ENCODE data around the gene ARRB2.
"Not testable (repeated sequence)": the region's sequence is repeated elsewhere in the genome, so short reads cannot be mapped to it uniquely, and the experiment has no call there.

ARRB2 gene

DNA sequence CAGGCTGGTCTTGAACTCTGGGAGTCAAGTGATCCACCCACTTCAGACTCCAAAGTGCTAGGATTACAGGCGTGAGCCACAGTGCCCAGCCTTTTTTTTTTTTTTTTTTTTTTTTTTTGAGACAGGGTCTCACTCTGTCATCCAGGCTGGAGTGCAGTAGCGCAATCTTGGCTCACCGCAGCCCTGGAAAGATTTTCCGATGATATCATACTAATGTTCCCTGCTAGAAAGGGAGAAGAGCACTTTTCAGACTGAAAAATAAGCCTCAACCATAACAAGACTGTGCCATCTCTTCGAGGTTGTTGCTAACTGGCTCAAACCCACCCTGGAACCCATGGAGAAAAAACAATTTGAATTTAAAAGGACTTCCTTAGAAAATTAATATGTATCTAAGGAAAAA lies 26.7 kb upstream of the ARRB2 start:
- Mint-ChIP-seq H3K36me3 (peaks cover 100% of the 10 kb centered on the region), H3K4me1 (peaks cover 31% of the 10 kb centered on the region)
- not testable (repeated sequence) for H3K27ac Mint-ChIP-seq; DNase-seq (ENCODE audit: low spot score in 2 of 2); H3K4me3 Mint-ChIP-seq; ATAC-seq; H3K9me3 Mint-ChIP-seq

DNA sequence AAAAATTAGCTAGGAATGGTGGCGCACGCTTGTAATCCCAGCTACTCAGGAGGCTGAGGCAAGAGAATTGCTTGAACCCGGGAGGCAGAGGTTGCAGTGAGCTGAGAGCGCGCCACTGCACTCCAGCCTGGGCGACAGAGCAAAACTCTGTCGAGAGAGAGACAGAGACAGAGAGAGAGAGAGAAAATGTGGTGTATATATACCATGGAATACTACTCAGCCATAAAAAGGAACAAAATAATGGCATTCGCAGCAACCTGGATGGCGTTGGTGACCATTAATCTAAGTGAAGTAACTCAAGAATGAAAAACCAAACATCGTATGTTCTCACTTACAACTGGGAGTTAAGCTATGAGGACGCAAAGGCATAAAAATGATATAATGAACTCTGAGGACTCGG lies 20.6 kb upstream of the ARRB2 start:
- H3K27ac Mint-ChIP-seq; ATAC-seq; H3K9me3 Mint-ChIP-seq; H3K4me3 Mint-ChIP-seq; DNase-seq (ENCODE audit: low spot score in 2 of 2): not testable (repeated sequence)
- H3K36me3 Mint-ChIP-seq: peaks cover 94% of the 10 kb centered on the region
- H3K4me1 Mint-ChIP-seq: peaks cover 59% of the 10 kb centered on the region

DNA sequence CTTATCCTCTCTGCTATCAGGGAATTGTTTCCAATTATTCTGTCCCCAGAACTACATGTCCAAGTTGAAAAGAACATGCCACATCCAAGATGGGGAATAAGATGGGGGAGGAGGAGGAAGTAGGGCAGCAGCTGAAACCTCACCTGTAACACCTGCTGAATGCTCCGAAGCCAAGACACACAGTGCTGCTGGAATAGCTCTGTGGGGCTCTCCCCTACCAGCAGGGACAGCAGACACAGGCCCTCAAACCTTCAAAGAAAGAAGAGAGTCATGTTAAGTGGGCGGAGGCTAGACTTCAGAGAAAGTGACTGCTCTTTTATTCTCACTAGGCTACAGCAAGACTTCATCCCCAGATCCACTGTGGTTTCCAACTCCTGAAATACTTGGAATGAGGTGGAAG lies 19.7 kb upstream of the ARRB2 start:
- Mint-ChIP-seq H3K4me1 (peaks cover 55% of the 10 kb centered on the region), H3K27ac (peak overlapping the region; percentile 7), H3K36me3 (peaks cover 94% of the 10 kb centered on the region), H3K9me3 (no peaks in the 10 kb centered on the region), H3K4me3 (no peak overlapping the region)
- no peak for DNase-seq (ENCODE audit: low spot score in 2 of 2)
- ATAC-seq: no peak

DNA sequence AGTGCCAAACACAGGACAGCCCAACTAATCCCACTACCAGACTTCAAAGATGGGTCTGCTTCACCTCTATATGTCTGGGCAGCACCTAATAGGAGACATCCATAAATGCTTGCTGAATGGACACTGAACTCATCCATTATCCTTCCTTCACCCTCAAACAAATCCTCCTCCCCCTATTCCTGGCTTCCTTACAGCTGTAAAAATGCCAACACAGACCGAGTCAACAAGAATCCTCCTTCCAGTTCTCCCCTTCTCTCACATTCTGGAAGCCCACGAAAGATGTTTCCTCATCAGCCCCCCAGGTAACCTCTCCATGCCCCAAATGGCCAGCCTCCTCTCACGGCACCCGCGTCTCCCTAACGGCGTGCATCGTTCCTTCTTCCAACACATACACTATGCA lies 18.7 kb upstream of the ARRB2 start:
- no peaks in the 10 kb centered on the region for H3K9me3 Mint-ChIP-seq
- DNase-seq (ENCODE audit: low spot score in 2 of 2) (no peak), ATAC-seq (no peak)
- H3K4me1 Mint-ChIP-seq: peaks cover 57% of the 10 kb centered on the region
- no peak overlapping the region for H3K4me3 Mint-ChIP-seq
- peaks cover 94% of the 10 kb centered on the region for H3K36me3 Mint-ChIP-seq
- peak overlapping the region; percentile 7 for H3K27ac Mint-ChIP-seq

DNA sequence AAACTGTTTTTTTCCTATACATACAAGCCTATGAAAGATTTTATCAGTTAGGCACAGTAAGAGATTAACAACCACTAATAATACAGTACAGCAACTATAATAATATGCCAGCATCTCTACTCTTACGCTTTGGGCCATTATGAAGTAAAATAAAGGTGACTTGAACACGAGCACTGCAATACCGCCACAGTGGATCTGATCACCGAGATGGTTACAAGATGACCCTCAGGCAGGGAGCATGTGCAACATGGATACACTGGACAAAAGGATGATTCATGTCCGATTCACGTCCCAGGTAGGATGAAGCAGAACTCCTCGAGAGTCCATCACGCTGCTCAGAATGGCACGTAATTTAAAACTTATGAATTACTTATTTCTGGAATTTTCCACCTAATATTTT lies 17.0 kb upstream of the ARRB2 start:
- no peaks in the 10 kb centered on the region for H3K9me3 Mint-ChIP-seq
- no peak overlapping the region for H3K4me3 Mint-ChIP-seq
- ATAC-seq: no peak
- no peak for DNase-seq (ENCODE audit: low spot score in 2 of 2)
- peaks cover 66% of the 10 kb centered on the region for H3K4me1 Mint-ChIP-seq
- peaks cover 93% of the 10 kb centered on the region for H3K36me3 Mint-ChIP-seq
- no peak overlapping the region for H3K27ac Mint-ChIP-seq

DNA sequence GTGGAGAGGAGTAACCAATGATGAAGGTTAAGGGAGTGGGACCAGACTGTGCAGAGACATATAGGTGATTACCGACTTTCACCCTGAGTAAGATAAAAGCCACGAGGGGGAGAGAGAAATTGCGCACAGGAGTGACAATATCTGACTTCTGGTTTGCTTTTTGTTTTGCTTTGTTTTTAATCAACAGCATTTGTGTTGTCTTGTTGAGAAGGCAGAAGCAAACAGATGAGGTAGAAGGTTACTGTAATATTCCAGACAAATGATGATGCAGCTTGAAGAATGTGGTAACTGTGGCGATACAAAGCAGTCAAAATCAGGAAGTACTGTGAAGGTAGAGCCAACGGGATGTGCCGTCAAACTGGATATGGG lies 14.0 kb upstream of the ARRB2 start:
- H3K9me3 Mint-ChIP-seq: no peaks in the 10 kb centered on the region
- DNase-seq (ENCODE audit: low spot score in 2 of 2): no peak
- peak overlapping the region; percentile 90 for H3K27ac Mint-ChIP-seq
- peak; percentile 99 for ATAC-seq
- peak overlapping the region; percentile 62 for H3K4me3 Mint-ChIP-seq
- peaks cover 81% of the 10 kb centered on the region for H3K36me3 Mint-ChIP-seq
- H3K4me1 Mint-ChIP-seq: peaks cover 45% of the 10 kb centered on the region

DNA sequence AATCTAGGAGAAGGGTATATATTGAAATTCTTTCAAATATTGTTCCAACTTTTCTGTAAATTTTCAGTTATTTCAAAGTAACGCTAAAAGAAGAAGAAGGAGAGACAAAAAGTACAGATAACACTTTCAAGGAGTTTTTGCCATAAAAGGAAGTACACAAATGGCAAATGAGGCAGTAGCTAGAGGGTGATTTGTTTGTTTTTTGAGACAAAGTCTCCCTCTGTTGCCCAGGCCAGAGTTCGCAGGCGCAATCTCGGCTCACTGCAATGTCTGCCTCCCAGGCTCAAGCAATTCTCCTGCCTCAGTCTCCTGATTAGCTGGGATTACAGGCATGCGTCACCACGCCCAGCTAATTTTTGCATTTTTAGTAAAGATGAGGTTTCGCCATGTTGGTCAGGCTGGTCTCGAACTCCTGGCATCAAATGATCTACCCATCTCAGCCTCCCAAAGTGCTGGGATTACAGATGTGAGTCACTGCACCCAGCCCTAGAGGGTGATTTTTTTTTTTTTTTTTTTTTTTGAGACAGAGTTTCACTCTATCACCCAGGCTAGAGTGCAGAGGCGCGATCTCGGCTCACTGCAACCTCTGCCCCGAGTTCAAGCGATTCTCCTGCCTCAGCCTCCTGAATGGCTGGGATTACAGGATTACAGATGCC lies 10.9 kb upstream of the ARRB2 start:
- Mint-ChIP-seq H3K4me1 (peaks cover 48% of the 10 kb centered on the region), H3K36me3 (peaks cover 69% of the 10 kb centered on the region)
- ATAC-seq; DNase-seq (ENCODE audit: low spot score in 2 of 2); H3K27ac Mint-ChIP-seq; H3K4me3 Mint-ChIP-seq; H3K9me3 Mint-ChIP-seq: not testable (repeated sequence)

DNA sequence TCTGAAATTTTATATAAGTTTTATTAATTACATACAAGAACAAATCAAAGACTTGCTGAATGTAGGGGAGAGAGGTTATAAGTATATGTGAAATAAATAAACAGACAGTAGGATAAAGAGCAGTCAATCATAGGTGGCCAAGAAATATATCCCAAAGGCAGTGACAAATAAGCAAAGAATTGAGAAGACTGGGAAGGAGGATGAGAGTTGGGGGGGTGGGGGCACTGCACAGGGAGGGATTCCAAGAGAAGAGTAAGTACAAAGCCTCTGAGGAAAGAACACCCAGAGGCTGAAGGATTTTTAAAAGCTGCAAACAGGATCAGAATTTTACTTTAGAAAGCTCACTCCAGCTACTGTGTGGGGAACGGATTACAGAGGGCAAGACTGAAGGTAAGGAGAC lies 9.3 kb upstream of the ARRB2 start:
- Mint-ChIP-seq H3K9me3 (no peaks in the 10 kb centered on the region), H3K27ac (peak overlapping the region; percentile 58), H3K4me3 (peak overlapping the region; percentile 83), H3K4me1 (peaks cover 54% of the 10 kb centered on the region), H3K36me3 (peaks cover 58% of the 10 kb centered on the region)
- DNase-seq (ENCODE audit: low spot score in 2 of 2): no peak
- no peak for ATAC-seq

DNA sequence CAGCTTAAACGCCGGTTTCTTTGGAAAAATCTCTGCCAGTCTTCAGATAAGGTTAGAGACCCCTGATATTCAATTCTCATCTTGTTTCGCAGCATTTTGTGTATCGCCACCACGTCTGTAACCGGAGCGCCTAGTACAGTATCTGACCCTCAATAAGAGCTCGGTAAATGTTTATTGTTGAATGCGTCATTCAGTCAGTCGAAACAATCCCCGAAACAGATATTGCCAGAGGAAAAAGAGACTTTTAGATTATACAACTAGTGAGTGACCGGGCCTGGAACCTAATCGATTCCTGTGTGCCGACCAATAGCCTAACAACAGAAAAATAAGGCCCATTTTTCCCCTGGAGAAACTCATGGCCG lies 7.1 kb upstream of the ARRB2 start:
- peaks cover 43% of the 10 kb centered on the region for H3K4me1 Mint-ChIP-seq
- no peak for ATAC-seq
- H3K4me3 Mint-ChIP-seq: peak overlapping the region; percentile 83
- peak overlapping the region; percentile 58 for H3K27ac Mint-ChIP-seq
- no peaks in the 10 kb centered on the region for H3K9me3 Mint-ChIP-seq
- DNase-seq (ENCODE audit: low spot score in 2 of 2): no peak
- peaks cover 38% of the 10 kb centered on the region for H3K36me3 Mint-ChIP-seq

DNA sequence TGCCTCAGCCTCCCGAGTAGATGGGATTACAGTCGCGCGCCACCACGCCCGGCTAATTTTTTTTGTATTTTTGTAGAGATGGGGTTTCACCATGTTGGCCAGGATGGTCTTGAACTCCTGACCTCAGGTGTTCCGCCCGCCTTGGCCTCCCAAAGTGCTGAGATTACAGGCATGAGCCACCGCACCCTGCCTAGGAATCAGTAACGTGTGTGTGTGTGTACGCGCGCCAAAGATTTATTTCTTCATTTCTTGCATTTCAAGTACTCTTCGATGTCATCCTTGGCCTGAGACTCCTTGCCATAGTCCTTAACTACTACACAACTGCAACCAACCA lies 5.9 kb upstream of the ARRB2 start:
- not testable (repeated sequence) for ATAC-seq; H3K9me3 Mint-ChIP-seq; DNase-seq (ENCODE audit: low spot score in 2 of 2)
- peak overlapping the region; percentile 58 for H3K27ac Mint-ChIP-seq
- peaks cover 30% of the 10 kb centered on the region for H3K36me3 Mint-ChIP-seq
- H3K4me1 Mint-ChIP-seq: peaks cover 52% of the 10 kb centered on the region
- H3K4me3 Mint-ChIP-seq: peak overlapping the region; percentile 83

DNA sequence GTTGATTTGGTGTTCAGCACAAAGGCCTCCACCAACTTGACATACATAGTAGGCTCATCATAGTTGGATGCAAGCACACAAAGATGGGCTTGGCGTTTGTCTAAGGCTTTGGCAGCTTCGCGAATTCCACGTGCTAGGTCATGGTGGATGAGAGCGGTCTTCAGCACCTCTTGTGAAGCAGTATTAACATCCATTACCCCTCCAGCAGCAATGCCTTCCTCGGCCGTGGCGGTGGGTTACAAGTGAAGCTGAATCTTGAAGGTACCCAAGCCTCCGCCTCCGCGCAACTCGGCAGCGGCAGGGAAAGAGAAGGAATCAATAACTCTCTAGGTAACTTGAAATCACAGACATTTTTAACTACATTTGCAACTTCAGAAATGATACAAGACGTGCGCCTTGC lies 5.4 kb upstream of the ARRB2 start:
- Mint-ChIP-seq H3K36me3 (peaks cover 28% of the 10 kb centered on the region), H3K9me3 (no peaks in the 10 kb centered on the region), H3K27ac (peak overlapping the region; percentile 58), H3K4me1 (peaks cover 56% of the 10 kb centered on the region), H3K4me3 (peak overlapping the region; percentile 83)
- no peak for DNase-seq (ENCODE audit: low spot score in 2 of 2)
- no peak for ATAC-seq

DNA sequence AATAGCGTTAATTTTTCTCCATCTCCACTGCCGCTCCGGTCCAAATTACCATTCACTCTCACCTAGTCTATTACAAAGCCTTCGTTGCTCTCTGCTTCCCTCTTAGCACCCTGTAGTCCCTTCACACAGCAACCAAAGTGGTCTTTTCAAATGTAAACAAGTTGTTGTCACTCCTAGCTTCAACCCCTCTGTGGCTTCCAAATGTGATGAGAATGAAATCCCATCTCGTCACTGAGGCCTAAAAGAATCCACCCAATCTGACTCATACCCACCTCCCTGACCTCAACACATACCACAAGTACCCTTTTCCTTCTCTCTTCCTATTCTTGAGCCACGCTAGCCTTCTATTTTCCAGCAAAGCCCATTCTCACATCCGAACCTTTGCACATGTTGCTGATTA lies 4.3 kb upstream of the ARRB2 start:
- no peak for ATAC-seq
- Mint-ChIP-seq H3K9me3 (no peaks in the 10 kb centered on the region), H3K4me1 (peaks cover 58% of the 10 kb centered on the region), H3K27ac (peak overlapping the region; percentile 7), H3K4me3 (peak overlapping the region; percentile 83), H3K36me3 (peaks cover 30% of the 10 kb centered on the region)
- no peak for DNase-seq (ENCODE audit: low spot score in 2 of 2)

DNA sequence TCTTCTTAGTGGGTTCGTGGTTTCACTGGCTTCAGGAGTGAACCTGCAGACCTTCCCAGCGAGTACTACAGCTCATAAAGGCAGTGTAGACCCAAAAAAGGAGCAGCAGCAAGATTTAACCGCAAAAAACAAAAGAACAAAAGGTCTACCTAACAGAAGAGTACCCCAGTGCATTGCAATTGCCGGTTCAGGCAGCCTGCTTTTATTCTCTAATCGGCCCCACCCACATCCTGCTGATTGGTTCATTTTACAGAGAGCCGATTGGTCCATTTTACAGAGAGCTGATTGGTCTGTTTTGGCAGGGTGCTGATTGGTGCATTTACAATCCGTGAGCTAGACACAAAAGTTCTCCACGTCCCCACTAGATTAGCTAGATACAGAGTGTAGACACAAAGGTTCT lies 2.0 kb upstream of the ARRB2 start:
- Mint-ChIP-seq H3K36me3 (peaks cover 30% of the 10 kb centered on the region), H3K27ac (peak overlapping the region; percentile 10), H3K9me3 (no peaks in the 10 kb centered on the region), H3K4me3 (peak overlapping the region; percentile 19), H3K4me1 (peaks cover 52% of the 10 kb centered on the region)
- peak in 1 of 2 donors; percentile 80 for DNase-seq (ENCODE audit: low spot score in 2 of 2)
- ATAC-seq: no peak

DNA sequence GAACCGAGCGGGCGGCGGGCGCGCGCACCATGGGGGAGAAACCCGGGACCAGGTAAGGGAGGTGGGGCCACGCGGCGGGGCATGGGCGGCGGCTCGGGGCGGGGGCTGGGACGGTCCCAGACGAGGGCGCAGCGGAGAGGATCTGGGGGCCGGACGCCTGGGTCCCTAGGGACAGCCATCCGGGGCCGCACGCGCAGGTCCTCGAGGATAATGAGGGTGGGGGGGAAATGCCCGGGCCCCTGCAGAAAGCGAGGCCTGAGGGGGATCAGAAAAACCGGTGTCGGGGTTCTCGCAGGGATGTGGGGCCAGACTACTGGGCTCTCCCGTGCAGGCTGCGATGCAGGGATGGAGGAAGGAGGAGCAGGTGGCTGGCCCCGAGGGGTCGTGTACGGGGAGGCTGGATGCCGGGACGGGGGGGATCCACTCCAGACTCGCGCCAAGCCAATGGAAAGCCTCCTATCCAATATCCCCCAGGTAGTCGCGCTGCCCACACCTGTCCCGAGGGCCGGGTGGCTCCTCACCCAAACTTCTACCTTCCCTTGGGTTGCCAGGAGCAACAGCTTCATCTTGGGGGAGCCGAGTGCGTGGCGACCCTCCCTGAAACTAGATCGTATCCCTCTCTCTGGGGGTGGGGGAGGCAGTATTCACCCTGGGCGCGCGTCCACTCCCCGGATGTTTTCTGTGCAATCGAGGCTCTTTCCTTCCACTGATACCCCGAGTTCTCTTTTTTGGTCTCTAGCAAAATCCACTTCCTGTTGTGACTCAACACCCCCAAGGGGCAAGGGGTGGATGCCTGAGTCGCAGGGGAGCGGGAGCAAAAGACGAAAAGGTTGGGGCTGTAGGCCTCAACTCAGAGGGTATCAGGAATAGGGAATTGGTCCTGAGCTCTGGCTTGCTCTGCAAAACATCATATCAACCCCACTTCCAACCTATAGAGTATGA lies 532 bp downstream of the ARRB2 start:
- H3K27ac Mint-ChIP-seq: peak overlapping the region; percentile 95
- peak overlapping the region; percentile 95 for H3K4me3 Mint-ChIP-seq
- no peaks in the 10 kb centered on the region for H3K9me3 Mint-ChIP-seq
- ATAC-seq (peak; percentile 12), DNase-seq (ENCODE audit: low spot score in 2 of 2) (no peak)
- peaks cover 45% of the 10 kb centered on the region for H3K36me3 Mint-ChIP-seq
- H3K4me1 Mint-ChIP-seq: peaks cover 63% of the 10 kb centered on the region

DNA sequence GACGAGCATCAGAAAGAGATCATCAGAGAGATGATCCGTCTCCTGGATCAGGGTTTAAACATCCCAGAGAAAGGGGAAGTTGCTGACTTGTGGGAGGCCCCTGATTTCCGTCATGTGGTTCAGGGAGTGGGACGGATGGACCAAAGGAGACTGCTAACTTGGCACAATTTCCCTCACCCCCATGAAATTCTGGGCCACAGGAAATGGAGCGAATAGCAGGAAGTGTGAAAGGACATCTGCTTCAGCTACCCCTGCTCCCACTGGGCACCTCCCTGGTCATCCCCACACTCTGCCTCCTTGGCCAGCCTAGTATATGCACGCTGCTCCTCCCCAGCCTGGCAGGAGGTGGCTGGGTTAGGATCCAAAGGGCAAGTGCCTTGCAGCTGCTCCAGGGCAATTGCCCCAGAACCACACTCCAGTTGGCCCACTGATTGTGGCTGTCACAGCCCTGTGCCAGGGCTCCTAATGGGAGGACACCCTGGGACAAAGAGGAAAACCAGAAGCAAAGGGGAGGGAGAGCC lies 1.3 kb downstream of the ARRB2 start:
- DNase-seq (ENCODE audit: low spot score in 2 of 2) (no peak), ATAC-seq (no peak)
- H3K4me3 Mint-ChIP-seq: peak overlapping the region; percentile 95
- peaks cover 53% of the 10 kb centered on the region for H3K36me3 Mint-ChIP-seq
- H3K27ac Mint-ChIP-seq: peak overlapping the region; percentile 95
- no peaks in the 10 kb centered on the region for H3K9me3 Mint-ChIP-seq
- peaks cover 61% of the 10 kb centered on the region for H3K4me1 Mint-ChIP-seq

DNA sequence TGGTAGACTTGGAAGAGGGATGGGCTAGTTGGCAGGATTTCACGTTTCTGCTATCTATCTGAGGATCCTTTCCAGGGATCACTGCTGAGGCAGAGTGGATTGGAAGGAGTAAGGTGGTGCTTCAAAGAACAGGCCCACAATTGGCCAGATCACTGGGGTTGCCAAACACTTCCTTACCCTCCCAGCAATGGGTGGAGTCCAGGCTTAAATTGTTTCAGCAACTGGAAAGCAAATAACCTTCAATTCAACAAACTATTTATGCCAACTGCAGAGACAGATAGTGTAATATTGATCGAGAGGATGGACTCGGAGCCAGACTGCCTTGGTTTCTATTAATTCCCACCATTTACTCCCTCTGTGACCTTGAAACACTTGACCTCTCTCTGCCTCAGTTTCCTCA lies 2.1 kb downstream of the ARRB2 start:
- Mint-ChIP-seq H3K27ac (peak overlapping the region; percentile 95), H3K9me3 (no peaks in the 10 kb centered on the region), H3K36me3 (peaks cover 61% of the 10 kb centered on the region), H3K4me1 (peaks cover 68% of the 10 kb centered on the region), H3K4me3 (peak overlapping the region; percentile 95)
- DNase-seq (ENCODE audit: low spot score in 2 of 2): no peak
- ATAC-seq: no peak

All from stimulated activated effector memory CD8-positive, alpha-beta T cell treated with anti-CD3 and anti-CD28 coated beads, Interleukin-12 subunit alpha, Interleukin-12 subunit beta, amount 100 ng/mL, for 72 hours (primary cell).